HCT116 (cell line): ENCODE data around the gene ZDHHC18. TPM values are rescaled to one million over a fixed set of nuclear protein-coding genes. Genes with fewer than 3 reads are reported as not detected.

Experiments used
- ATAC-seq: fragments of 200-7000 bp; cut with Tn5 transposase; 2 replicates; pipeline ENCODE4 v1.9.1; 2020; ENCODE audit warnings: mild to moderate bottlenecking, moderate library complexity
- BruUV-seq: library from RNA; stranded (reverse); fragments of 400-500 nt; replicated peaks from 2 replicates; lab custom pipeline; 2021; lab: Mats Ljungman, UMichigan
- CTCF ChIA-PET: fragments of 300-600 bp; sonication (Branson Sonifier 250); formaldehyde crosslinking; loops from one replicate; lab custom pipeline; 2021; ENCODE audit warnings: antibody characterized with exemption; lab: Charles Lee
- POLR2A ChIA-PET: fragments of 300-600, 350-600 bp; sonication (Branson Sonifier 250); formaldehyde crosslinking; loops from one replicate; lab custom pipeline; 2021; ENCODE audit warnings: antibody characterized with exemption; lab: Charles Lee
- RAD21 ChIA-PET, 2 experiments: fragments of 300-600 bp; sonication (Branson Sonifier 250); formaldehyde crosslinking; loops; one replicate each; lab custom pipeline; 2023; ENCODE audit warnings: low total read pairs in 2 of 2; ENCODE audit not compliant: uncharacterized antibody in 2 of 2, unreplicated experiment in 2 of 2, low non-redundant PET in 1 of 2; lab: Charles Lee
- DNase-seq: peaks from one replicate; pipeline ENCODE4 v3.0.0-alpha.2; 2010; ENCODE audit warnings: low read depth, low spot score
- H2AFZ ChIP-seq: fragments of 200-600 bp; shearing (Covaris generic), sonication (generic); 2 replicates; pipeline ENCODE4 v1.6.1; 2017; ENCODE audit warnings: low read depth, mixed run types, mixed read lengths, antibody characterized with exemption, low read length; ENCODE audit not compliant: poor library complexity, severe bottlenecking
- H3K27ac ChIP-seq: 2 replicates; pipeline ENCODE4 v1.5.1; 2012; ENCODE audit warnings: low read depth, low read length
- H3K27me3 ChIP-seq: fragments of 200-600 bp; sonication (generic); 2 replicates; pipeline ENCODE4 v1.6.1; 2016; ENCODE audit warnings: mixed run types, low read length, mixed read lengths; ENCODE audit not compliant: insufficient read depth
- H3K36me3 ChIP-seq, 2 experiments: fragments of 200-500 bp in 1 of 2; fragments of 200-600 bp in 1 of 2; sonication (Bioruptor generic) in 1 of 2; sonication (generic) in 1 of 2; 2 replicates each; pipeline versions ENCODE4 v1.5.1 to v1.6.1; 2014 to 2016; ENCODE audit warnings: low read length in 2 of 2, inconsistent platforms in 1 of 2, mixed read lengths in 1 of 2, mixed run types in 1 of 2; ENCODE audit not compliant: insufficient read depth in 2 of 2, control insufficient read depth in 1 of 2
- H3K4me1 ChIP-seq, 2 experiments: fragments of 200-600 bp in 1 of 2; sonication (generic) in 1 of 2; 2 replicates each; pipeline versions ENCODE4 v1.5.1 to v1.6.1; 2012 to 2017; ENCODE audit warnings: low read length in 2 of 2, inconsistent platforms in 1 of 2, mild to moderate bottlenecking in 1 of 2, mixed read lengths in 1 of 2, mixed run types in 1 of 2, moderate library complexity in 1 of 2; ENCODE audit not compliant: insufficient read depth in 2 of 2, control insufficient read depth in 1 of 2
- H3K4me2 ChIP-seq: fragments of 200-600 bp; sonication (generic); 2 replicates; pipeline ENCODE4 v1.6.1; 2017; ENCODE audit warnings: mixed run types, low read length, mixed read lengths
- H3K4me3 ChIP-seq, 2 experiments: fragments of 200-600 bp in 1 of 2; sonication (generic) in 1 of 2; replicated peaks in 1 of 2; 2 replicates each; pipeline ENCODE4 v1.5.1; 2011 to 2016; ENCODE audit warnings: low read length in 2 of 2, control low read depth in 1 of 2, low read depth in 1 of 2, mild to moderate bottlenecking in 1 of 2, mixed read lengths in 1 of 2, mixed run types in 1 of 2
- H3K79me2 ChIP-seq: fragments of 200-600 bp; sonication (generic); 2 replicates; pipeline ENCODE4 v1.6.1; 2017; ENCODE audit warnings: mild to moderate bottlenecking, mixed run types, low read length, moderate library complexity, mixed read lengths; ENCODE audit not compliant: insufficient read depth
- H3K9ac ChIP-seq: fragments of 200-600 bp; sonication (generic); 2 replicates; pipeline ENCODE4 v1.6.1; 2016; ENCODE audit warnings: low read length, mixed read lengths
- H3K9me2 ChIP-seq: fragments of 200-600 bp; sonication (generic), shearing (Covaris generic); 2 replicates; pipeline ENCODE4 v1.6.1; 2017; ENCODE audit warnings: mixed run types, mild to moderate bottlenecking, moderate library complexity; ENCODE audit not compliant: insufficient read depth
- H3K9me3 ChIP-seq, 2 experiments: fragments of 200-500 bp in 1 of 2; fragments of 200-600 bp in 1 of 2; sonication (Bioruptor generic) in 1 of 2; sonication (generic) in 1 of 2; 2 replicates each; pipeline ENCODE4 v1.6.1; 2014 to 2017; ENCODE audit warnings: low read length in 2 of 2, mixed read lengths in 2 of 2, inconsistent platforms in 1 of 2, low read depth in 1 of 2, mild to moderate bottlenecking in 1 of 2, mixed run types in 1 of 2, moderate library complexity in 1 of 2; ENCODE audit not compliant: control insufficient read depth in 1 of 2, insufficient read depth in 1 of 2
- H4K20me1 ChIP-seq: fragments of 200-600 bp; sonication (generic), shearing (Covaris generic); 2 replicates; pipeline ENCODE4 v1.6.1; 2017; ENCODE audit warnings: mixed run types, mild to moderate bottlenecking, moderate library complexity; ENCODE audit not compliant: insufficient read depth
- EZH2 ChIP-seq: fragments of 200-600 bp; sonication (generic); IDR thresholded peaks from 2 replicates; pipeline ENCODE4 v1.6.1; 2017; ENCODE audit warnings: antibody characterized with exemption, mixed run types
- POLR2A ChIP-seq: IDR thresholded peaks from 2 replicates; pipeline ENCODE4 v1.7.0; 2011; ENCODE audit warnings: borderline replicate concordance; ENCODE audit not compliant: insufficient read depth, insufficient read length; ENCODE audit errors: extremely low read depth
- POLR2AphosphoS5 ChIP-seq: IDR thresholded peaks from 2 replicates; pipeline ENCODE4 v1.6.1; 2011; ENCODE audit warnings: mild to moderate bottlenecking, low read depth, low read length, moderate library complexity
- YY1 ChIP-seq: IDR thresholded peaks from 2 replicates; pipeline ENCODE4 v1.6.1; 2011; ENCODE audit warnings: low read length, low read depth, moderate library complexity, mild to moderate bottlenecking; ENCODE audit not compliant: insufficient replicate concordance; ENCODE audit errors: extremely low read depth
- ZNF274 ChIP-seq: fragments of 200-500 bp; sonication (Bioruptor generic); IDR thresholded peaks from 2 replicates; pipeline ENCODE4 v1.6.1; 2014; ENCODE audit warnings: mild to moderate bottlenecking, low read depth, low read length, inconsistent platforms
- intact Hi-C: fragments of 100-400 bp; cut with micrococcal nuclease; formaldehyde crosslinking; loops from 2 replicates; pipeline ENCODE4 v1.10.0; 2022
- total RNA-seq: library from RNA; stranded (reverse); gene quantifications from one replicate; pipeline ENCODE4 v1.2.1, GENCODE V29; 2021; ENCODE audit not compliant: unreplicated experiment
- TF ChIP-seq, protein P1 (sequence below), 3 experiments: fragments of 200-600 bp in 1 of 3; sonication (generic) in 1 of 3; IDR thresholded peaks in 2 of 3; conservative IDR thresholded peaks in 1 of 3; 2 replicates each; pipeline ENCODE4 v1.5.1; 2012 to 2017; ENCODE audit warnings: low read depth in 2 of 3, low read length in 2 of 3, antibody characterized with exemption in 1 of 3, borderline replicate concordance in 1 of 3, control low read depth in 1 of 3, mild to moderate bottlenecking in 1 of 3, mixed read lengths in 1 of 3, mixed run types in 1 of 3, moderate library complexity in 1 of 3; ENCODE audit not compliant: insufficient read depth in 1 of 3

Gene ZDHHC18
- total RNA-seq, 1 experiment from 2014 or later, result 24.4 TPM

DNA sequence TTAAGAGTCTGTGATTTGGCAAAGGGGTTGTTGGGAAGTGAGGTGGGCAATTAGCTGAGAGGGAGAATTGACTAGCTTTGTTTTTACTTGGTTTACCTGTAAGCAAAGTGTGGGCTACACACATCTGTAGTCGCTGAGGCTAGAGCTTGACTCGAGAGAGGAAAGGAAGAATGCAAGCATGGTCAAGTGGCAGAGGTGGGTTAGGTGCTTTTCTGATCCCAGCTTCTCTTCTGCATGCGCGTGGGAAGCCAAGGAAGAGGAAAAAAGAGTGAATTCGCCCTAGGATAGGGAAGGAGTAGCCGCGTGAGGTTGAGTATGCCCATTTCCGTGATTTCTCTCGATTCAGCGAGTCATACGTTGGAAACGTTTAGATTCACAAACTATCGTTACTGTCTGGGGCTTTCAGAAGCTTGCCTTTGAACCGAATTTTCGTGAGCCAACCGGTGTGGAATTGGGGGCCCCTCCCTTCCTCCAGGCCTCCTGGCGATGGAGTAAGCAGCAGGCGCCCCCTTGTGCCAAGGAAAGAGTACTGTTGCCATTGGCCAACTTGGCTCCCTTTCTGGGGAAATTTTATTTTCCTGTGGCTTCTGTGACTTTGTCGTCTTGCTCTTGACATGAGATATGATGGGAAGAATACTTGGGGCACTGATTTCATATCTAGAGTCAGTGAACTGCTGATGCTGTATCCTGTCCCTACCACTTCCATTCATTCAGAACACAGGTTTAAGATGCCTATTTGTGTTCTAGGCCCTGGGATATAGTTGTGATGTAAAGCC lies 37.5 kb upstream of the ZDHHC18 start:
- no peaks in the 10 kb centered on the region for H3K79me2 ChIP-seq
- no peaks in the 10 kb centered on the region for H3K9me3 ChIP-seq
- peaks cover 13 to 39% of the 10 kb centered on the region in 2 experiments for H3K4me1 ChIP-seq
- BruUV-seq, result TSS peak; percentile 67
- TF ChIP-seq EZH2, result no peak
- peak; percentile 72 for TF ChIP-seq POLR2AphosphoS5
- TF ChIP-seq YY1, result peak; percentile 53
- TF ChIP-seq, protein P1, sequence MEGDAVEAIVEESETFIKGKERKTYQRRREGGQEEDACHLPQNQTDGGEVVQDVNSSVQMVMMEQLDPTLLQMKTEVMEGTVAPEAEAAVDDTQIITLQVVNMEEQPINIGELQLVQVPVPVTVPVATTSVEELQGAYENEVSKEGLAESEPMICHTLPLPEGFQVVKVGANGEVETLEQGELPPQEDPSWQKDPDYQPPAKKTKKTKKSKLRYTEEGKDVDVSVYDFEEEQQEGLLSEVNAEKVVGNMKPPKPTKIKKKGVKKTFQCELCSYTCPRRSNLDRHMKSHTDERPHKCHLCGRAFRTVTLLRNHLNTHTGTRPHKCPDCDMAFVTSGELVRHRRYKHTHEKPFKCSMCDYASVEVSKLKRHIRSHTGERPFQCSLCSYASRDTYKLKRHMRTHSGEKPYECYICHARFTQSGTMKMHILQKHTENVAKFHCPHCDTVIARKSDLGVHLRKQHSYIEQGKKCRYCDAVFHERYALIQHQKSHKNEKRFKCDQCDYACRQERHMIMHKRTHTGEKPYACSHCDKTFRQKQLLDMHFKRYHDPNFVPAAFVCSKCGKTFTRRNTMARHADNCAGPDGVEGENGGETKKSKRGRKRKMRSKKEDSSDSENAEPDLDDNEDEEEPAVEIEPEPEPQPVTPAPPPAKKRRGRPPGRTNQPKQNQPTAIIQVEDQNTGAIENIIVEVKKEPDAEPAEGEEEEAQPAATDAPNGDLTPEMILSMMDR (IDR thresholded peaks at IDR 0.05 in 2 of 3, conservative IDR thresholded peaks at IDR 0.05 in 1 of 3; ENCODE audit: borderline replicate concordance in 1 of 3, insufficient read depth in 1 of 3, low read depth in 2 of 3, low read length in 2 of 3), result peak in 2 of 3 experiments; percentile 95 to 96; a peak in 4 of 6 replicates
- no peak for TF ChIP-seq ZNF274
- TF ChIP-seq POLR2A, result peak; percentile 36
- TF ChIP-seq, all 23 proteins: peak for 4
- ATAC-seq (peak; percentile 47), DNase-seq (peak; percentile 76)
- Histone ChIP-seq H3K4me3 (peak overlapping the region; percentile 55 to 94), H2AFZ (no peak overlapping the region), H3K9me2 (no peaks in the 10 kb centered on the region), H3K27me3 (no peaks in the 10 kb centered on the region), H3K4me2 (peak overlapping the region; percentile 99), H3K27ac (peak overlapping the region; percentile 98), H3K36me3 (0 out of 4 replicates have a peak, but pooled peaks cover 0 to 2% of the 10 kb centered on the region in 2 experiments), H3K9ac (peak overlapping the region; percentile 97), H4K20me1 (no peaks in the 10 kb centered on the region)
- ChIA-PET POLR2A (interaction anchor here (1.0 to 2.5 kb wide), 8 partner anchors 17 to 187 kb away, joined by 3 to 19 read pairs (median 7); partner anchors contain the start of gene GPN2), CTCF (interaction anchor here (0.7 to 5.3 kb wide), 25 partner anchors 9 to 319 kb away, joined by 3 to 117 read pairs (median 4); no protein-coding TSS in a partner anchor), RAD21 (interaction anchor here (0.6 to 3.1 kb wide), 10 partner anchors 18 to 466 kb away, joined by 3 to 16 read pairs (median 6); no protein-coding TSS in a partner anchor)
- intact Hi-C loops, result loop anchor here (1.0 kb wide), 4 partner anchors 94 to 289 kb away; no protein-coding TSS in a partner anchor
